Measurements from ENCODE around the gene PEX26.
"Not testable (repeated sequence)": the region's sequence is repeated elsewhere in the genome, so short reads cannot be mapped to it uniquely, and the experiment has no call there.

PEX26 gene

DNA sequence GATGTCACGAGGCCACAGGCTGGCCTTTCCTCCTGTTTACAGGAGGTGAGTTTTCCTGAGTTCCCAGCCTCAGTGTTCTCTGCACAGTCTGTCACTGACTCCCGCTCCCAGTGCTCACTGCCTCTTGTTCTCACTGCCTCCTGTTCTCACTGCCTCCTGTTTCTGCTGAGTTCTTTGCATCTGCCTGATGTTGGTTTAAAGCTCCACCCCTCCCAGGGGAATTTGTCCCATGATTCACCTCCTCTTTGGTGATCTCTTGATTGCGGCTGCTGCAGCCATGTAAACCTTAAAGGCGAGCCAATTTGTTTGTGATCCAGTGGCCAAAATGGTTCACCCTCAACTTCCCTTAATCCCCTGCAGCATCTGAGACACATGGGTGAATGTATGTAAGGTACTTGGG is 26.8 kb downstream of the PEX26 start:
- DNase-seq: peak; percentile 3

DNA sequence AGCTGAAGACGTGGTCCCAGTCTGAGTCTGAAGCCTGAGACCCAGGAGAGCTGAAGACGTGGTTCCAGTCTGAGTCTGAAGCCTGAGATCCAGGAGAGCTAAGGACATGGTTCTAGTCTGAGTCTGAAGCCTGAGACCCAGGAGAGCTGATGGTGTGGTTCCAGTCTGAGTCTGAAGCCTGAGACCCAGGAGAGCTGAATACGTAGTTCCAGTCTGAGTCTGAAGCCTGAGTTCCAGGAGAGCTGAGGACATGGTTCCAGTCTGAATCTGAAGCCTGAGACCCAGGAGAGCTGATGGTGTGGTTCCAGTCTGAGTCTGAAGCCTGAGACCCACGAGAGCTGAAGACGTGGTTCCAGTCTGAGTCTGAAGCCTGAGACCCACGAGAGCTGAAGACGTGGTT is 28.2 kb downstream of the PEX26 start:
- not testable (repeated sequence) for DNase-seq

DNA sequence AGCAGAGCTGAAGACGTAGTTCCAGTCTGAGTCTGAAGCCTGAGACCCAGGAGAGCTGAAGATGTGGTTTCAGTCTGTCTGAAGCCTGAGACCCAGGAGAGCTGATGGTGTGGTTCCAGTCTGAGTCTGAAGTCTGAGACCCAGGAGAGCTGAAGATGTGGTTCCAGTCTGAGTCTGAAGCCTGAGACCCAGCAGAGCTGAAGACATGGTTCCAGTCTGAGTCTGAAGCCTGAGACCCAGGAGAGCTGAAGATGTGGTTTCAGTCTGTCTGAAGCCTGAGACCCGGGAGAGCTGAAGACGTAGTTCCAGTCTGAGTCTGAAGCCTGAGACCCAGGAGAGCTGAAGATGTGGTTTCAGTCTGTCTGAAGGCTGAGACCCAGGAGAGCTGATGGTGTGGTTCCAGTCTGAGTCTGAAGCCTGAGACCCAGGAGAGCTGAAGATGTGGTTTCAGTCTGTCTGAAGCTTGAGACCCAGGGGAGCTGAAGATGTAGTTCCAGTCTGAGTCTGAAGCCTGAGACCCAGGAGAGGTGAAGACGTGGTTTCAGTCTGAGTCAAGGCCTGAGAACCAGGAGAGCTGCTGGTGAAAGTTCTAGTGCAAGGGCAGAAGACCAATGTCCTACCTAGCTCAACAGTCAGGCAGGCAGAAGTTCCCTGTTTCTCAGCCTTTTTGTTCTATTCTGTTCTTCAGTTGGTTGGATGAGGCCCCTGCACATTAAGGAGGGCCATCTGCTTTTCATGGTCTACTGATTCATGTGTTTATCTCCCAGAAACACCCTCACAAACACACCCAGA is 29.0 kb downstream of the PEX26 start:
- not testable (repeated sequence) for DNase-seq

DNA sequence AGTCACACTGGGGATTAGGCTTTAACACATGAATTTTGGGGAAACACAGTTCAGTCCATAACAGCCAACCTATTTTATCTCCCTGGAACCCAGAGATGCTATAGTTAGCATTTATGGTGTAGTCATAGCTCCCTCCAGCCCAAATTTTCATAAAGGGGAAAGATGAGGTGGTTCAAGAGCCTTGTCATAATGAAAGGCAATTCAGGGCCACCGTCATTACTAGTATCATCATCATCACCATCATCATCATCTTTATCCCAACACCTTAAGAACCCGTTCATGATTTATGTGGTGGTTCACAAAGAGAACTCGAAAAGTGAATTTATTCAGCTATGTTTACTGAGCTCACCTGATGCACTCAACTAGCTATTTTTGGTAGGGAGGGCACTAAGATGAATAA is 30.4 kb downstream of the PEX26 start:
- no peak for DNase-seq

DNA sequence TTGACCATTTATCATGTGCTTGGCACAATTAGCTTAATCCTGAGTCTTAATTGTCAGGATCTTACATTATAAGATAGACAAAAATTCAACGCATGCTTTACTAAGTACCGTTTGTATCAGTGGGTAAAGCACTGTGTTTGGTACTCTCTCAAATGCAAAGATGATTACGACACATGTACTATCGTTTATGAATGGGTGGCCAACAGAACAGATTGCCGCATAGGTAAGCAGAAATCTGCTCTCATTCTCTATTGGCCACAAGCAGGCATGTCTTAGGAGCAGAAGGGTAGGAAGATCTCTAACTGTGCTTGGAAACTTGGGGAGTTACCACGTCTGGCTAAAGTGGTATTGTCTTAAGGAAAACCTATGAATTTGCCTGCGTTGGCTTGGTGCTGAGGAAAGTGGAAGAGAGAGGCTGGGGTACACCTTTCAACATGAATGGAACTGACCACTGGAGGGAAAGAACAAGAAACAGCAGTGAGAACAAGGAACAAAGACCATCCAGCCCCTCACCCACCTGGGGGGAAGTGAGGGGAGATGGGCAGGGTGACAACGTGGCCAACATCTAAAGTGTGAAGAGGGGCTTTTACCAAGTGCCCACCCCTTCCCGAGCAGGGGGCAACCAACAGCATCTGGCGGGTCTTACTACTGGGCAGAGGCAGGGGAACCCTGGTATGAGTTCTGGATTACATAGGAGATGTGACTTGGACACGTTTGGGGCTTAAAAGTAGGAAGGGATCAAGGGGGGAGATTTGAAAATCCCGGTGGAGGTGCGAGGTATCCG is 31.8 kb downstream of the PEX26 start:
- no peak for DNase-seq

DNA sequence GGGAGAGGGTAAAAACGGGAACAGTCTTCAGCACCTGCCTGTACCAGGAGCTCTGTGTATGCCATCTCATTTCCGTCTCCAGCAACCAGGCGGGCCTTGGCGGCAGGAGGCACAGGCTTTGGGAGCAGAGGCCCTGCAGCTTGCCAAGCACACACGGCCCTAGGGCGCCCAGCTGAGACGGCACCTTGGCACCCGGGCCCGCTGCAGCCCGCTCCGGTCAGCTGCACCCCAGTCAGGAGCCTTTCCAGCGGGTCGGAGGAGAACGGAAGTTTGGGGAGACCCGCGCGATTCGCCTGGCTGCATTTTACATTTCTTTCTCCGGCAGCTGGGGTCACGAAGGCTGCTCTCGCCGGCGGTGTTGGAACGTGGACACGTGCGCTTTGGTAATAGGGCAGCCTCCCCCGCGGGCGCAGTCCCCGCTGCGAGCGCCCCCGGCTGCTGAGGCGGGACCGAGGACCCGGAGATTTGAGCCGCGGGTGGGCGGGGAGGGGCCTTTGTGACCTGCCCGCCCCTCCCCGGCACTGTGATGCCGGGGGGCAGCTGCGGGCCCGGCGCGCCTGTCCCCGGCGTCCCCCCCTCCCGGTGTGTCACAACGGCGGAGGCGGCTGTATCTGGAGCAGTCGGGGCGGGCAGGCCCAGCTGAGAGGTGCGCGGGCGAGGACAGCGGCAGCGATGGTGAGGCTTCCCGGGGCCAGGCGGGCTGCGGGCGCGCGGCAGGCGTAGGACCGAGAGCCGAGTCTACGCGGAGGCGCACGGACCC is 32.6 kb downstream of the PEX26 start, which contains the start of gene TUBA8:
Gene TUBA8 (plus strand): TSS at position 616 of the 760 bp plus-strand sequence. CDS start 57 bp downstream, at position 673.
- DNase-seq: peak; percentile 9

DNA sequence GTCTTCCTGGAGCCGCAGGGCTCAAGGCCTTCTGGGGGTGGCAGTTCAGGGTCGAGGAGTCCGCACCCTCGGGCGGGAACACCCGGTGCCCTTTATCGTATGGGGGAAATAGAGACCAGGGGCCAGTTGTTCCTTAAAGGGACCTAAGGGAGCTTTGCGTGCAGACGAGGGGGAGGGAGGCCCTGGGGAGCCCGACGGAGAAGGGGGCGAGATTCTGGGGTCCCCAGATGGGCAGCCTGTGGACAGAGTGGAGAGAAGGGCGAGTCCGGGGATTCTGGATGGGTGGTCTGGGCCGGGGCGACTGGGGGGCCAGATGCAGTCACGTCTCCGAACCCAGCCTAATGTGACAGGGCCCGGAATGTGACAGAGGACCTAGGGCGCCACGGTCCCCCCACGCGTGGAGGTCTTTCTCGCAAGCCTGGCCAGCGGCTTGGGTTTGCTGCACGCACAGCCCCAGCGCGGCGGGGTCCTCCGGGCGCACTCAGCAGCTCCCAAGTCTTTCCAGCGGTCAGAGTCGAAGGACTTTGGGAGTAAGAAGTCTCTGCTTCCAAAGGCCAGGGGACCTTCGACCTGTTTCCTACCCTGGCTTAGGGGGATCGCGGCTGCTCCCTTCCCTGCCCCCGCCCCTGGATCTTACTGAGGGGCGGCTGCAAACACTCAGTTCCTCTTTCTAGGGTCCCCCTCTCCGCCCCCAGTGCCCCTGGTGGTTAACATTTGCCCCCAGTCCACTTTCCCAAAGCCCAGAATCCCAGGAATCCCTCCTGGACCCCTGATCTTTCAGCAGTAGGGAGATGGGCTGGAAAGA is 33.4 kb downstream of the PEX26 start:
- DNase-seq: no peak

DNA sequence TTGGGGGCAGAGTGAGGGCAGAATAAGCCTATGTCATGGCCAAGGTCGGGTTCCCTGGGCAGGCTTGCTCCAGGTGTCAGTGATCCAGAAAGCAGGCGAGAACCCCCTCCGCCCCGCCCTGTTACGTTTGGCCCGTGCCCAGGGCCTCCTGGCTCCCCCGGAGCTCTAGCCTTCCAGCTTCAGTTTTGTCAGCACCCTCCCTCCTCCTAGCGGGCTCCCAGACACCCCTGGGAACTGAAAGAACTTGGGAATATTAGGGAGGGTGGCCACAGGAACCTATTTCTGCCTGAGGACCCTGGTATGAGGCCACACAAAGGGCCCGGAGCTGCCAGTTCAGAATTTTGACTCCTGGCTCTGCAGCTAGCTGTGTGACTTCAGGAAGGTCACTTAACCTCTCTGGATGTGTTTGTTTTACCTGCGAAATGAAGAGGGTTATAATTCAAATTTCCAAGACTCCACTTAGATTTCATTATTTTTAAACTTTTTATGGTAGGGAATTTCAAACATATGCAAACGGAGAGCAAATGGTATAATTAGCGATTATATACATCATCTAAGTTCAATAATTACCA is 34.1 kb downstream of the PEX26 start:
- DNase-seq: no peak

DNA sequence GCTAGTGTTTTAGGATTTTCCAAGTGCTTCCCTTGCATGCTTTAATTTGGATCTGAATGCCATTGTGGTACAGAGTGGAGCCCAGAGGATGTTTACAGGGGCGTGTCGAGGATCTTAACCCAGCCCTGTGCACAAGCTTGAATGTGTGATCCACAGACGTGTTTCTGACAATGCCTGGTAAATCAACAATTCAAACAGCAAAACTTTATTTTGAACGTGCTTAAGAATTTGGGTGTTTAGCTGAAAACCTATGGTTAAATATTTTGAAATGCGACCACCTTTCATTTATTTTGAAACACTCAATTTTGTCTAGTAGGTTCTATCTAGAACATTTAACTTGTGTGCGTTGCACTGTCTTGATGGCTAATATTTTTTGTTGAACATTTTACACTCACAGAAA is 34.6 kb downstream of the PEX26 start:
- DNase-seq: no peak

DNA sequence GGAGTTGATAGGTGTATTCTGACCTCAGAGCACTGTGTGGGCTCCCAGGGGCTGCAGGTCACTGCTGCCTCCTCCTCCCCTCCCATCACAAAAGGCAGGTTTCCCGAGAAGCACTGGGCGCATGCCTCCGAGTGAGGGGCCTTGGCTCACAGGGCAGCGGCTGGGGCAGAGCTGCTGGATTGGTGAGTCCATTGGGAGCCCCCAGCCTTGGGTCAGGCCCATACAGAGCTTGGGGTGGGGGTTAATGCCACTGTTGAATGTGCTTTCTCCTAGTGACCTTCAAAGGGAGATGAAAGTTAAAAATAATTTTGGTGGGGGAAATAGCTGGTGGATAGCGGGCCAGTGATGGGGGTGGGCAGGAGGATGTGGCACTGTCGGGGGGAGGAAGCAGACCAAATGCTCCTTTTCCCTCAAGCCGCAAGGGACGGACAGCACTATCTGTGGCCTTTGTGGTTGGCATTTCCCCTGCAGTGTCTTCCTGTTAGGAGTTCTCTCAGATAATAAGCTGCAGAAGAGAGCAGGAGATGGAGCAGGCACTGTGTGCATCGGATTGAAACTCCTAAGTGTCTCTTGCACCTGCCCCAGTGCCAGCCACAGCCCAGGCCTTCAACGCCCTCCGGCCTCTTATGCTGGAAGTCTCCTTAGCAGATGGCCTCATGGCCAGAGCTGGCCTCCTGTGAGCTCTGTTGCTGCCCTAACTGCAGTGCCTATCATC is 36.0 kb downstream of the PEX26 start:
- DNase-seq: no peak

DNA sequence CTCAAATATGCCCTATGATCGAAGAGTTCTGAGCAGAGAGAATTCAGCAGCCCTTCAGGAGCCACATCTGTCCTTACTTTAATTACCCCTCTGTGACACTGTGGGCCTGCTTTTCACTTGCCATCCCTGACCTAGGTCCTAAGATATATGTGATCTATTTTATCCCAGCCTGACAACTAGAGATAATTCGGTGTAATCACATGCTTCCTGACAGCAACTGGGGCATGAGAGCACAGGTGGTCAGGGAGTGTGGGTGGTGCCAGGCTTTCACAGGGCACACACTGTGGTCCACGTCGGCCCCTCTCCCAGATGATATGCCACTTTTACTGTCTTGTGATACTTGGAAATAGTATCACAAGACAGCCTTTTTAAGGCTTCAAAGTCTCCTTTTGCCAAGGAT is 36.7 kb downstream of the PEX26 start:
- no peak for DNase-seq

DNA sequence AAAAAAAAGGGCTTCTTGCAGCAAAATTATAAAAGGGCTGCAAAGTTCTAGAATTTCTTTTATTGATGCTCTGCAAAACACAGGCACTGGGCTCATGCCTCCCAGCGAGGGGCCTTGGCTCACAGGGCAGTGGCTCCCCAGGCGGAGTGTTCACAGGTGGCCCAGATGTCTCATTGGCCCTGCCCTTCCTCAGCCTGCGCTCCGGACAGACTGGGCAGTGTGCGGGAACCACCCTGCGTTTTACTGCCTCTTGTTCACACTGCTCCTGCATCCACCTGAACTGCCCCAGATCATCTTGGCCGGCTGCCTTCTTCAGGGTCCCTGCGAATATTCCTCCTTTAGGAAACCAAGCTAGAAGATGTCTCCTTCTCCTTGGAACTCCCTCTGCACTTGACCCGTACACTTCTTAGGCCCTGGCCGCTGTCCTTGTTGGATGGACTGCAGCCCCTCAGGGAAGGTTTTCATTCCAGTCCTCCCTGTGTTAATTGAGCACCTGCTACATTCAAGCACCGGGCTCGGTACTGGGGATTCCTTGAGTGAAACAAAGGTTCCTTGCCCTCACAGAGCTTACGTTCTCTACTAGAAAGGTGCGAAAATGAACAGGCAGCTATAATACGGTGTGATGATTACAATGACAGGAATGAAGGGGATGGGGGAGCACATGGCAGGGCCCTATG is 37.3 kb downstream of the PEX26 start:
- no peak for DNase-seq

DNA sequence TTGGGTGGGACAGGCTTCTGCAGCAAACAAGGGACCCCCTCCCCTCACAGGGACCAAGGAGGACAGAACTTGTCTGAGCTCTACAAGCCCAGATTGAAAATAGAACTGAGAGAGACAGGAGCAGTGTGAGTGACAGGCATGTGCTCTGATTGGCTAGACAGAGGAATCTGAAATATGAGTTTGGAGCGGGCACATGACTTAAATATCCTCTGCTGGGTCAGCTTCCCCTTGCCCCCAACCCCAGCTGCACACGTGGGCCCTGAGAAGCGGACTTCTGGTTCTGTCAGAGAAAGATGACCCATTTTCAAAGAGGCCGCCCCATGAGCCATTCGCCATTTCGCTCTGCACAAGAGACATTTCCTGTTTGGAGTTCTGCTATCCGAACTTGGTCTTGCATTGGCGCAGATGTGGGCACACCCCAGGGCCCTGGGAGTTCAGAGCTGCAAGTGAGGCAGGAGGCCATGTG is 38.1 kb downstream of the PEX26 start:
- no peak for DNase-seq

DNA sequence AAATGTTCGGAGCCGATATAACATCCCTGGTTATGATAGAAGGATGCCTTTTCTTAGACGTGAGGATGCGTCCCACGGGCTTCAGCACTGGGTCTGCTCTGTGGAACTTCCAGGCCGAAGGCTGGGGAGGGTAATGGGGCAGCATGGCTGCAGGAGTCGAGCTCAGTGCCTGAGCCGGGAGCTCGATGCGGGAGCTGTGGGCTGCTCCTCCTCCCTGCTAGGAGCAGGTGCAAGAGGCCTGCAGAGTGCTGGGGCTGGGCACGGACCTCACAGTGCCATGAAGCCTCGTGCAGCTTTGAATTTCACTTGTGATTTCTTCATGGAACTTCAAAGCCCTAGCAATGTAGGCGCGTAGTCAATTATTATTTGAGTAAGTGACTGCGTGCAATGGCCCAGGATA is 38.8 kb downstream of the PEX26 start:
- no peak for DNase-seq

DNA sequence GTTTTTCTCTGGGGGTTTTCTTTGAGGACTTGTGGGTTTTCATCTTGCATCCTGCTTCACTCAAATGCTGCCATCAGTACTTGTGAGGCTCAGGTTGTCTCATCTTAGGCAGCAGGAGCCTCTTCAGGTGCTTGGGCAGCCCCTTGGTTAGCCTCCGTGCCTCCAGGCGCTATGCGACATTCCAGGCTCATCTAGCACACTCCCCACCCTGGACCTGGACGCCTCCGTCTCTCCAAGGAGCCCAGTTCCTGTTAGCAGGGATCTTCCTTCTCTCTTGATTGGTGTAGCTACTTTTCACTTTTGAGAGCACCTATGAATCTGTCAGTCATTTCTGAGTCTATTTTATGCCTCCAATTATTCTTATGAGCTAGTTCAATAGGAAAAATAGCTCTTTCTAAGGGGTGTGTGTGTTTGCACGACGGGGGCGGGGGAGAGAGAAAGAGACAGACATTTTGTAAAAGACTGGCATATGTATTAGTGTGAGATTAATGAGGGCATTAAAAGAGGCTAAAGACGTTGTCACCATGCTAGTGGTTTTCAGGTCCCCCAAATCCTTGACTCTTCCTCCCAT is 40.6 kb downstream of the PEX26 start:
- no peak for DNase-seq

DNA sequence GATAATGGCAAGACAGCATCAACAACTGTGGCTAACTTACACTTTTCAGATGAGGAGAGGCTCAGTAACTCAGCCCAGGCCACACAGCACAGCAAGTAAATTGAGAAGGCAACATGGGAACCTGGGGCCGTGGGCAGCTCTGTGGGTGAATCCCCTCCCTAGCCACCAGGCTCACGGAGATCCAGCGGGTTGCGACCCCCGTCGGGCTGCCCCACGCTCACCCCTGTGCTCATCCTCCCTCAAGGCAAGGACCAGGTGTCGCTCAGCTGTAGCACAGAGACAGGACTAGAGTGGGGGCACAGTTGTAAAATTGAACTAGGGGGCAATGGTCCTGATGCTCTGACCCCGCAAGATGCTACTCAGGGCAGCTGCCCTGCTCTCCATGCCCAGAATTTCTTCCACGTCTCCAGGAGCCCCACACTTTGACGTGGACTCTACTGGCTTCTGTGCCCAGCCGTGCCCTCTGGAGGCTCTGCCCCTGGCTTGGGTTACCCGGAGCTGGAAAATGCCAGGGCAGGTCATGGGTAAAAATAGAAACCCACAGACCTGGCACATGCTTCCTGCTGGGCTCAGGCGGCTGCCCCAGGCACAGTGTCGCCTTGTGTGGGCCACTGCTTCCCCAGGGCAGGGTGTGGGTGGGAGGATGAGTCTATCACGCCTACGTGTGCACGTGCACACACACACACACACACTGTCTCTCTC is 41.8 kb downstream of the PEX26 start:
- DNase-seq: no peak

DNA sequence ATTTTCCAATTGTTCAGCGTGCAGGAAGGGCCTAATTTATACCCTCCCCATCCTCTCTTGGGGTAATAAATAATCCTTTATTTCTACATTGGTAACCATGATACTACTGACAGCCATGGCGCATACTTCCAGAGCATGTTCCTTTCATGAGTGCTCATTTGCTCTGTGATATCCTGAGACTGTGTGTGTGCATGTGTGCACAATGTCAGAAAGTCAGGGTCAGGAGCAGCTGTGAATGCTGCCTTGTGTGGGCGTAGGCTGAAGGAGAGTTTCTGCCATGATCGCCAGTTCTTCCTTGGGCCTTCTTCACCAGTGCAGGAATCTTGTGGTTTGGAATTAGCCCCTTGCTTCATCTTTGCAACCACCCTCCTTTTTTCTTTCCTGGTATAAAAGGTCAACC is 43.1 kb downstream of the PEX26 start:
- DNase-seq: no peak

DNA sequence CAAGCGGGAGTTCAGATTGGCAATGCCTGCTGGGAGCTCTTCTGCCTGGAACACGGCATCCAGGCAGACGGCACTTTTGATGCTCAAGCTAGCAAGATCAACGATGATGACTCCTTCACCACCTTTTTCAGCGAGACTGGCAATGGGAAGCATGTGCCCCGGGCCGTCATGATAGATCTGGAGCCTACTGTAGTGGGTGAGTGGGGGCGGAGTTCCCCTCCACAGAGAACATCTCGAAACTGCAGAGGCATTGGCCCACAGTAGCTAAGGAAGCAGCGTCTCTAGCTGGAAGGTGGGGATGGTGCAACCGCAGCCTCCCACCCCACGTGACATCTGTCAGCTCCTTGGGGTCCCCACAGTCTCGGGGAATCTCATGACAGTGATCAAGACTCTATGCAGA is 43.7 kb downstream of the PEX26 start:
- DNase-seq: no peak

DNA sequence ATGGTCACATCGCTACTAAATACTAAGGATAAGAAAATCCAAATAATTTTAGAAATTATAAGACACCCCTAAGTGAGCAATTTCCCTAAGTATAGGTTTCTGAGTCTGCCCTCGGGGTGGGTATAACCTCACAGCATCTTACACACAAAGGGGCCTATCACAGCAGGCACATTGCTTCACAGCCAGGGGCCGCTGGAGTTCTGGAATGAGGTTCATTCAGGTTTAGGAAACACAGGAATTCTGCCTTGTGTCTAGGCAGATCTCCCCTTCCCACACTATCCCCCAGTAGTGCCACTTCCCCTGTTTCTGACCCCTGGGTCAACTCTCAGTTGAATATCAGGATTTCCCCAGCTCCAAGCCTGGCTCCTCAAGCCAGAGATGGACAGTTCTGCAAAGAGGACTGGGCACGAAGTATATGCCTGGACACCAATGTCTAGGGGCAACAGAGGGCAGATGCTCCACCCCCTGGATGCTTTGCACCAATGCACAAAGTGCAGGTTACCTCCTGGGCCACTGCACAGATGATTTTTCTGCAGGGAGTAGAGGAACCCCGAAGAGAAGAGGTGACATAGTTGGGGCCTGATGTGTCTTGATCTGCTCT is 44.3 kb downstream of the PEX26 start:
- no peak for DNase-seq
